Measurements from ENCODE around the gene TTC6. TPM values are rescaled to one million over a fixed set of nuclear protein-coding genes. Genes with fewer than 3 reads are reported as not detected.

TTC6 gene
- polyA plus RNA-seq, 1 donor (not counting 4 experiments of a cell fraction or from before 2014, with no cell fraction given), result not detected

DNA sequence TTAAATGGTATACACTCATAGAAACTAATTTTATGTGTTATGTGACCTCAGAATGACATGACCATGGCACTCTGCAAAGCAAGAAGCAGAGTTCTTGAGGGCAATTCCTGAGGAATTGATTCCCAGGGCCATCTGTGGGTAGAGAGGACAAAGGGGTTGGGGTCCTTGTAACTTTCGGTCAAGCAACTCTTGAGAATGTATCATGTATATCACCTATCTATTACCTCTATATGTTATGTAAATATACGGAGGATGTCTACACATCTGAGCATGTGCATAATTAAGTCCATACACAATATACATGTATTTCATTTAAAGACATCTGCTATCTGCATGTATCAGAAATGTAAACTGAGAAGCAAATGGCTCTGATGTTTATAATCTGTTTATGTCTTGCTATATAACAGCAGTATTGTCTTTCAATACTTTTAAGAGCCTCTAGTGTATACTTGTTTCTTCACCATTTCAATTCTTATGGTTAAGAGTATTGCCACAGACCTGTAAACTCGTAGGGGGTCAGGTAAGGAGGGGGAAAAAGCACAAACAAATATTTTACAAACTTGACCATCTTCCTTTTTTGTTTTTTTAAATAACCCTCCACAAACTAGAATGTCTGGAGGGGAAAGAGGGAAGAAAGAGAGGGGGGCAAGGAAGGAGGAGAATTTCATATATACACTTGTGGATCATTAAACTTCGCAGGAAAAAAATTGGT lies 4.8 kb upstream of the TTC6 start:
- FAIRE-seq (no peak), DNase-seq (ENCODE audit: low read depth, low spot score) (no peak)
- Histone ChIP-seq H3K27ac (ENCODE audit: control insufficient read depth, insufficient read depth, low read length) (no peak overlapping the region), H3K9me1 (ENCODE audit: control insufficient read depth, extremely low read depth, insufficient read depth, low read length) (no peaks in the 10 kb centered on the region), H3K4me1 (ENCODE audit: control insufficient read depth, extremely low read depth, insufficient read depth, low read length) (peaks cover 3% of the 10 kb centered on the region), H3K36me3 (ENCODE audit: control insufficient read depth in 2 of 2, extremely low read depth in 1 of 2, insufficient read depth in 2 of 2, low read length in 2 of 2) (no peaks in the 10 kb centered on the region), H4K20me1 (ENCODE audit: control insufficient read depth, extremely low read depth, insufficient read depth, low read length) (peaks cover 9% of the 10 kb centered on the region), H2AFZ (ENCODE audit: control insufficient read depth, low read length) (no peak overlapping the region), H3K4me2 (ENCODE audit: control insufficient read depth, extremely low read depth, insufficient read depth, low read depth, low read length) (no peak overlapping the region), H3K9ac (ENCODE audit: control insufficient read depth, extremely low read depth, insufficient read depth, low read length) (no peak overlapping the region), H3K27me3 (ENCODE audit: control insufficient read depth, extremely low read depth, insufficient read depth, low read length) (peaks cover 70% of the 10 kb centered on the region), H3K9me3 (ENCODE audit: control insufficient read depth, low read depth, low read length) (no peaks in the 10 kb centered on the region), H3K79me2 (ENCODE audit: control insufficient read depth, insufficient read depth, low read length) (no peaks in the 10 kb centered on the region), H3K4me3 (ENCODE audit: control insufficient read depth in 2 of 3, extremely low read depth in 1 of 3, insufficient read depth in 2 of 3, low read depth in 1 of 3, low read length in 3 of 3) (no peak overlapping the region)
- peak; percentile 43 for TF ChIP-seq EZH2 (IDR thresholded peaks at IDR 0.05; ENCODE audit: low read length)
- TF ChIP-seq, protein P1, sequence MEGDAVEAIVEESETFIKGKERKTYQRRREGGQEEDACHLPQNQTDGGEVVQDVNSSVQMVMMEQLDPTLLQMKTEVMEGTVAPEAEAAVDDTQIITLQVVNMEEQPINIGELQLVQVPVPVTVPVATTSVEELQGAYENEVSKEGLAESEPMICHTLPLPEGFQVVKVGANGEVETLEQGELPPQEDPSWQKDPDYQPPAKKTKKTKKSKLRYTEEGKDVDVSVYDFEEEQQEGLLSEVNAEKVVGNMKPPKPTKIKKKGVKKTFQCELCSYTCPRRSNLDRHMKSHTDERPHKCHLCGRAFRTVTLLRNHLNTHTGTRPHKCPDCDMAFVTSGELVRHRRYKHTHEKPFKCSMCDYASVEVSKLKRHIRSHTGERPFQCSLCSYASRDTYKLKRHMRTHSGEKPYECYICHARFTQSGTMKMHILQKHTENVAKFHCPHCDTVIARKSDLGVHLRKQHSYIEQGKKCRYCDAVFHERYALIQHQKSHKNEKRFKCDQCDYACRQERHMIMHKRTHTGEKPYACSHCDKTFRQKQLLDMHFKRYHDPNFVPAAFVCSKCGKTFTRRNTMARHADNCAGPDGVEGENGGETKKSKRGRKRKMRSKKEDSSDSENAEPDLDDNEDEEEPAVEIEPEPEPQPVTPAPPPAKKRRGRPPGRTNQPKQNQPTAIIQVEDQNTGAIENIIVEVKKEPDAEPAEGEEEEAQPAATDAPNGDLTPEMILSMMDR (optimal IDR thresholded peaks at IDR 0.05 in 1 of 3, IDR thresholded peaks at IDR 0.05 in 1 of 3, conservative IDR thresholded peaks at IDR 0.05 in 1 of 3; ENCODE audit: extremely low read depth in 1 of 3, insufficient read depth in 2 of 3, low read length in 3 of 3), result no peak
- dilution Hi-C loops (cut with MboI; ENCODE audit: extremely low pct_ligation_motif_present, low sequenced_read_pairs), result no loop called here

DNA sequence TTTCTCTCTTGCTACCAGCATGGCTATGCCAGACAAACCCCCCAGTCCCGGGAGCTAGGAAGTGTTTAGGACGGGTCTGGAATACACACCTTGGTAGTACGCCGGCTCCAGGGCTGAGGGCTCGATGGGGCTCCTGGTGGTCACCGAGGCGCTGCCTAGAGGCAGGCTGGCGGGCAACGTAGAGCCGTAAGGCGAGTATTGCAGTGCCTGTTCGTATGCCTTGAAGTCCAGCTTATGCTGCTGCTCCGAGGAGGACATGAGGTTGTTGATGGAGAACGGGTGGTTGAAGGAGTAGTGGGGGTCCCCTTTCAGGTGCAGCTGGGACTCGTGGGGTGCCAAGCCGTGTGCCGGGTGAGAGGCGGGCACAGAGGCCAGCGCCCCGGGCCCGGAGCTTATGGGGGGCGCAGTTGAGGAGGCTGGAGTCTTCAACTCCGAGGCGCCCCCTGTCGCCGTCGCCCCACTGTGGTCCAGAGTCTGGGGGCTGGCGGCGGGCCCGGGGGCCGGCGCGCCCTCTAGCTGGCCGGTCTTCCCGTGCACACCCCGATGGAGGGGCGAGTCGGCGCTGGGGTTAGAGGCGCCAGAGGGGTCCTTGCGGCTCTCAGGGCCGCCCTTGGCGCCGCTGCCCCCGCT lies 4.0 kb upstream of the TTC6 start:
- Histone ChIP-seq H3K4me1 (ENCODE audit: control insufficient read depth, extremely low read depth, insufficient read depth, low read length) (peaks cover 7% of the 10 kb centered on the region), H3K4me2 (ENCODE audit: control insufficient read depth, extremely low read depth, insufficient read depth, low read depth, low read length) (no peak overlapping the region), H3K36me3 (ENCODE audit: control insufficient read depth in 2 of 2, extremely low read depth in 1 of 2, insufficient read depth in 2 of 2, low read length in 2 of 2) (no peaks in the 10 kb centered on the region), H3K4me3 (ENCODE audit: control insufficient read depth in 2 of 3, extremely low read depth in 1 of 3, insufficient read depth in 2 of 3, low read depth in 1 of 3, low read length in 3 of 3) (no peak overlapping the region), H2AFZ (ENCODE audit: control insufficient read depth, low read length) (no peak overlapping the region), H3K79me2 (ENCODE audit: control insufficient read depth, insufficient read depth, low read length) (no peaks in the 10 kb centered on the region), H3K9me1 (ENCODE audit: control insufficient read depth, extremely low read depth, insufficient read depth, low read length) (no peaks in the 10 kb centered on the region), H3K27ac (ENCODE audit: control insufficient read depth, insufficient read depth, low read length) (no peak overlapping the region), H3K9me3 (ENCODE audit: control insufficient read depth, low read depth, low read length) (no peaks in the 10 kb centered on the region), H3K27me3 (ENCODE audit: control insufficient read depth, extremely low read depth, insufficient read depth, low read length) (peaks cover 69% of the 10 kb centered on the region), H4K20me1 (ENCODE audit: control insufficient read depth, extremely low read depth, insufficient read depth, low read length) (peaks cover 6% of the 10 kb centered on the region), H3K9ac (ENCODE audit: control insufficient read depth, extremely low read depth, insufficient read depth, low read length) (no peak overlapping the region)
- FAIRE-seq (no peak), DNase-seq (ENCODE audit: low read depth, low spot score) (no peak)
- dilution Hi-C loops (cut with MboI; ENCODE audit: extremely low pct_ligation_motif_present, low sequenced_read_pairs), result no loop called here
- TF ChIP-seq, protein P1 (optimal IDR thresholded peaks at IDR 0.05 in 1 of 3, IDR thresholded peaks at IDR 0.05 in 1 of 3, conservative IDR thresholded peaks at IDR 0.05 in 1 of 3; ENCODE audit: extremely low read depth in 1 of 3, insufficient read depth in 2 of 3, low read length in 3 of 3), result peak in 2 of 3 experiments; percentile 2 to 6
- TF ChIP-seq EZH2 (IDR thresholded peaks at IDR 0.05; ENCODE audit: low read length), result no peak

Measured in keratinocyte (primary cell).